IPS-15b (cell line): ENCODE data around the gene FOXN3.

ENCODE experiments used
- H3K27me3 ChIP-seq: one replicate; pipeline ENCODE4 v1.6.1; 2013; ENCODE audit warnings: low read length; ENCODE audit not compliant: control insufficient read depth, insufficient read depth
- H3K36me3 ChIP-seq: one replicate; pipeline ENCODE4 v1.6.1; 2013; ENCODE audit warnings: low read length; ENCODE audit not compliant: control insufficient read depth, insufficient read depth
- H3K4me1 ChIP-seq: one replicate; pipeline ENCODE4 v1.6.1; 2013; ENCODE audit warnings: mild to moderate bottlenecking, low read length; ENCODE audit not compliant: control insufficient read depth, insufficient read depth
- H3K4me3 ChIP-seq: one replicate; pipeline ENCODE4 v1.5.1; 2013; ENCODE audit warnings: low read depth, low read length
- H3K9ac ChIP-seq: one replicate; pipeline ENCODE4 v1.6.1; 2013; ENCODE audit warnings: low read depth, mild to moderate bottlenecking, low read length
- H3K9me3 ChIP-seq: one replicate; pipeline ENCODE4 v1.6.1; 2013; ENCODE audit warnings: mild to moderate bottlenecking, low read length; ENCODE audit not compliant: control insufficient read depth, insufficient read depth

The FOXN3 gene

DNA sequence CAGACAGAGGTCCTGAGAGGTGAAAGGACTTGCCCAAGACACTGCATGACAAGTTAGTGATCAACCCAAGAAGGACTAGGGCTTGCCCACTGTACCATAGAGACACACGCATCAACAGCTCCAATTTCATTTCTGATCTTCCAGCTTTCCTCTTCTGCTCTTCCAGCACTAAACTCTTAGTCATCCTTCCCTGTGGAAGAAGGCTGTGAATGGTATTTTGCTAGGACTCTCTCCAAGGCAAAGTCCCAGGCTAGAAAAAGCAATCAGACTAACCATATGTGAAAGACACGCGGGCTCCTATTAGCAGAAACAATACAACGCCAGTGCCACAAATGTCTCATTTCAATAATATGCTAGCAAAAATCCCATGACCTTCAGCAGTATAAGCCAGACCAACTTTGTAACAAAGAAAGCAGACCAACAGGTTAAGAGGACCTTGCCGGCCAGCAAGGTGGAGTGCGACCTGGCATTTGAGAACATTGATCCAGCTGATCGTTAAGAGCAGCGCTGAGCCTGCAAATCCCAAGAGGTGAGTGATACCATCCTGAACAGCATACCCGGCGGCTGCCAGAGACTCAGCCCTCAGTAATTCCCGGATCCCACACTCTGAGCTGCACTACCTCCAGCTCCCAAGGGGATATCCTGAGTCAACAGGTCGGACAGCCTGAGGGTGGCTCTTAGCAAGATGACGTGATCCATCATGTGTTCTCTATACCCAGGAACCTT, 132.5 kb downstream of the FOXN3 start:
- H3K9ac ChIP-seq: no peak overlapping the region
- no peaks in the 10 kb centered on the region for H3K36me3 ChIP-seq
- no peak overlapping the region for H3K4me3 ChIP-seq

DNA sequence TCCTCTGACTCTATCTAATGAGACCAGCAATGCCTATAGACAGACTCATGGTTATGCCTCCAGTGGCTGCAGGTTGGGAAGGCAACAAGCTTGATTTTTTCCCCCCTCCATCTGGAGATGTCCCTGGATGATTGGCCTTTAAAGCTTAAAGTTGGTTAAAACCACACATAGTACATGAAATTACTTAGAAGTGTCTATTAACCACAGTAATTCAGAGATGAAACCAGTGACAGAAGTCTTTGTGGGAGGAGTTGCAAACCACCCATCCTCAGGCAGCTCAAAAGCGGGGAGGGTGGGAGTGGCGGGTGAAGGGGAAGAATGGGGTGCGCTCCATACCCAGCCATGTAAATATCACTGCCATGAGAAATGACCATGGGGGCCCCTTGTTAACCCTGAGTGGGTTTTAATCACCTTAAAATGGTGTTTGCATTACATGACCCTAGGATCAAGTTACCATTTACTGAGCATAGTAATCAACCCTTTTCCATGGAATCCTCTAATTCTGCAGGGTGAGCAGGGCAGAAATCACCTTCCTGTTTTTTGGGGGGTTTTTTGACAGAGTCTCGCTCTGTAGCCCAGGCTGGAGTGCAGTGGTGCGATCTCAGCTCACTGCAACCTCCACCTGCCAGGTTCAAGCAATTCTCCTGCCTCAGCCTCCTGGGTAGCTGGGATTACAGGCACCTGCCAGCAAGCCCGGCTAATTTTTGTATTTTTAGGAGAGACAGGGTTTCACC, 133.5 kb downstream of the FOXN3 start:
- no peaks in the 10 kb centered on the region for H3K9me3 ChIP-seq
- H3K36me3 ChIP-seq: no peaks in the 10 kb centered on the region
- H3K27me3 ChIP-seq: no peaks in the 10 kb centered on the region
- H3K9ac ChIP-seq: no peak overlapping the region
- no peak overlapping the region for H3K4me3 ChIP-seq
- H3K4me1 ChIP-seq: peaks cover 3% of the 10 kb centered on the region

More for the DNA sequence above, 132.5 kb downstream of the FOXN3 start:
- Histone ChIP-seq H3K9me3 (no peaks in the 10 kb centered on the region), H3K4me1 (peaks cover 3% of the 10 kb centered on the region), H3K27me3 (no peaks in the 10 kb centered on the region)

DNA sequence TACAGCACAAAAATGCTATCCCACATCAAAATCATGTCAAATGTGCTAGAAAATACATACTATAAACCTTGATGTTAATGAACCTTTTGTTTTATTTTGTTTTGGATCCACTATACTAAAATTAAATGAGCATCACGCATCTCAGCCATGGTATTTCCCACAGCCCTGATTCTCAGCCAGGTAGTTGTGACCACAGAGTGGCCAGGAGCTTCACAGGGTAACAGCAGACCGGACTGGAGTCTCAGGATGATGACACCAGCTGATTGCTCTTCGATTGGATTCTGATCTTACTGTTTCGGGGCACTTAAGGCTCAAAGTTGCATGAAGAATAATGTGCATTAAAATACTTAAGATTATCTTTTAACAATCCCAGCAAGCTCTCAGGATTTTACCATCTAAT, 134.8 kb downstream of the FOXN3 start:
- H3K4me1 ChIP-seq: peaks cover 3% of the 10 kb centered on the region
- no peak overlapping the region for H3K4me3 ChIP-seq
- H3K9me3 ChIP-seq: no peaks in the 10 kb centered on the region
- H3K36me3 ChIP-seq: no peaks in the 10 kb centered on the region
- no peak overlapping the region for H3K9ac ChIP-seq
- no peaks in the 10 kb centered on the region for H3K27me3 ChIP-seq

DNA sequence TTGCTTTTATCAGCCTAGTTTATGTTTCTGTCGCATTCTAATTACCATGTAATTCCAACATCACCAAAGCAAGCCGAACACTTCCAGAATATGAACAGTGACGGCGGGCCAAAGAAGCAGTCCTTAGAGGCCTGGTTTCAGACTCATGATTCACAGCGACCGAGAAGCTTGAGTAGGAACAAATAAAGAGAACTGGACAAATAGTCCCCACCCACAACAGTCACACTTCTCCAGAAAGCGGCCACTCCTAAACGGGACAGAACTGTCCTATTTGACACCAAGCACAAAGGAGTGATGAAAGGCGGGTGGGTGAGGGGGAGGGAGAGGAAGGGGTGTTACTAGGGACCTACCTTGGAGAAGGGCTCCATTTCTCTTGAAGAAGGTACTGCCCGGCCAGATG, 136.4 kb downstream of the FOXN3 start:
- H3K4me3 ChIP-seq: no peak overlapping the region
- no peaks in the 10 kb centered on the region for H3K27me3 ChIP-seq
- H3K4me1 ChIP-seq: no peaks in the 10 kb centered on the region
- no peak overlapping the region for H3K9ac ChIP-seq
- no peaks in the 10 kb centered on the region for H3K36me3 ChIP-seq
- no peaks in the 10 kb centered on the region for H3K9me3 ChIP-seq

DNA sequence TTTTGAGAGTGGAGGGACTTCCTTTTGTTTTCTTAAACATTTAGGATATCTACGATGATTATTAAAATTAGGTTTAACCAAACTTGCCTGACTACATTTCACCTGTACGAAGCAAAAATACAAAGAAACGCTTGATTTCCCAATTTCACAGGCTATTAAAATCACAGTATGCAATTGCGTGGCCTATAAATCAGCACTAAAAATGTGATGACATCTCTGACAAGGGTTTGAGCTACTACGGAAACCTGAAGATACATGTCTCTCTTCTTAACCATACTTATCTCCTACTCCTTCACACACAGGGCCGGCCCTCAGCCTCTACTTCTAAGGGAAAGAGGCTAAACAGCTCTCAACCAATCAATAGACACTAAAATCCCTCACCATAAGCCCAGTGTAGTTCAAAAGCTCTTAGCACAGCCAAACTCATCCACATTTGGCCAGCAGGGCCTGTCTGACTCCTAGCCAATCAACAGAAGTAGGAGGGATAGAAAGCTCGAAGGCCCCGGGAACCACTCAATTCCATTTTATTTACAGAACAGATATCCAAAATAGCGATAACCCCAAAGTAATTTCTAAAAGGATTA, 137.3 kb downstream of the FOXN3 start:
- Histone ChIP-seq H3K27me3 (no peaks in the 10 kb centered on the region), H3K4me3 (no peak overlapping the region), H3K36me3 (no peaks in the 10 kb centered on the region), H3K9me3 (no peaks in the 10 kb centered on the region), H3K4me1 (no peaks in the 10 kb centered on the region), H3K9ac (no peak overlapping the region)

DNA sequence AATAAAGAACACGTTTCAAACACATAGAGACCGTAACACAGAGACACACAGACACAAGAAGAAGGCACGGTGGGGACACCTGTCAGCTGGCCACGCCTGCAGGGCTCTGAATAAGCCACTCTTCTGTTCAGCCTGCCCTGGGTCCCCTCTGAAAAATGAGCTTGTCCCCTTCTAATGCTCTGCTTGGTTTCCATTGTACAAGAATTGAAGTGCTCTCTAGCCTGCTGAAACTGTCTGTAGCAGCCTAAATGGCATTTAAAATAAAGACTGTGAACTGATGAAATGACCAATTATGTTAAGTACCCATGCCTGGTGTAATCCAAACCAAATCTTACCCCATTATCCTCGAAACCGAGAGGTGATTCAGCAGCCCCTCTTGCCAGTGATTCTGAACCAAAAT, 139.8 kb downstream of the FOXN3 start:
- Histone ChIP-seq H3K27me3 (no peaks in the 10 kb centered on the region), H3K4me1 (no peaks in the 10 kb centered on the region), H3K36me3 (no peaks in the 10 kb centered on the region), H3K9ac (no peak overlapping the region), H3K9me3 (no peaks in the 10 kb centered on the region), H3K4me3 (no peak overlapping the region)

DNA sequence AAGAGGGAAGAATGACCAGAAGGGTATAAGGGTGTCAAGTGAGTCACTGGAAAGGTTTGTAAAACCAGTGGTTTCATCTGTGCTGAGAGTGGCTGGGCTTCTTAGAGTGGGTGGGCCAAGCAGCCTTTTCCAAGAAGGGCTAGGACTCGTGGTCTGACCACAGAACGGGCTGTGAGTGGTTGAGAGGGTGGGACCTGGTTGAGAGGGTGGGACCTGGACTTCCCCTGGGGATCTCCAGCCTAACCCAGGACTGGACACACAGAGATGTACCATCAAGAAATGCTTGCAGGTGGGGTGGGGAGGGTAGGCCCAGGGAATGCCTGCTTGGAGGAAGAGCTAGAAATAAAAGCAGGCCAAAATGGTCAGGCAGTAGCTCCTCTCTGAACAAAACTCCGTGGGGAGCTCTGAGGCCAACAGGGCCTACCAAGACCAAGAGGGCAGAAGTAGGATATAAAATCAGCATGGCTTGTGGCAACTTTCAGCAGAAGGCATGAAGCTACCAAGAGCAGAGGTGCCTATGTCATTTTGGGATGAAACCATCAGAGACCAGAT, 140.5 kb downstream of the FOXN3 start:
- Histone ChIP-seq H3K9ac (no peak overlapping the region), H3K4me1 (no peaks in the 10 kb centered on the region), H3K27me3 (no peaks in the 10 kb centered on the region), H3K9me3 (no peaks in the 10 kb centered on the region), H3K36me3 (no peaks in the 10 kb centered on the region), H3K4me3 (no peak overlapping the region)

DNA sequence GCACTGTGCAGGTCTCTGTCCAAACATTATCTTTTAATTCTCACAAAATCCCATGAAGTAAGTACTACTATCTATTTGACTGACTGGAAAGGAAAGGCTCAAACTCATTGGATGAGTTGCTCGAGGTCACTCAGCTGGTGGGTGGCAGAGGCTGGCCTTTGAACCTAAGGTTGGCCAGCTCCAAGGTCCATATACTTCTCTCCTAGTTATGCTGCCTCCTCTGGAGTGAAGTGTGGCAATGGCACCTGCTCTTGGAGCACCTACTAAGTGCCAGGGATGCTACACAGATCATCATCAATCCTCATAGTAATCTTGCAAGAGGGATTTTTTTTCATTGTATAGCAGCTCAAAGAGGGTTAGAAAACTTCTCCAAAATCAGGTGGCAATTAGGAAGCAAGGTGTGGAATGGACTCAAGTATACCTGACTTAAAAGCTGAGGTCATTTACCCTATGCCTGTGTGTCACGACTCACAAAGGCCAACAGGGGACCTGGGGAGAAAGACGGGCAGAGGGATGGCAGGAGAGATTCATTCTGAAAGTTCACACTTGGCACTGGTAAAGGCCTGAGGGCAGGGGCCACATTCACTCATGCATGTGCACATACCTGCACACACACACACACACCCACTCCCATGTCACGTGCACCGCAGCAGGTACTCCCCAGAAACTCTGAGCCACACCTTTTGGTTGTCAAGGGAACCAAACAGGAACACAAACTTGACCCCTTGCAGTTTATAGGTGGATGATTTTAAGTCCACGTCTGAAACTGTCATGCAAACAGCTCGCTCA, 146.4 kb downstream of the FOXN3 start:
- Histone ChIP-seq H3K4me3 (no peak overlapping the region), H3K4me1 (peaks cover 11% of the 10 kb centered on the region), H3K36me3 (peaks cover 6% of the 10 kb centered on the region), H3K27me3 (no peaks in the 10 kb centered on the region), H3K9ac (no peak overlapping the region), H3K9me3 (no peaks in the 10 kb centered on the region)

DNA sequence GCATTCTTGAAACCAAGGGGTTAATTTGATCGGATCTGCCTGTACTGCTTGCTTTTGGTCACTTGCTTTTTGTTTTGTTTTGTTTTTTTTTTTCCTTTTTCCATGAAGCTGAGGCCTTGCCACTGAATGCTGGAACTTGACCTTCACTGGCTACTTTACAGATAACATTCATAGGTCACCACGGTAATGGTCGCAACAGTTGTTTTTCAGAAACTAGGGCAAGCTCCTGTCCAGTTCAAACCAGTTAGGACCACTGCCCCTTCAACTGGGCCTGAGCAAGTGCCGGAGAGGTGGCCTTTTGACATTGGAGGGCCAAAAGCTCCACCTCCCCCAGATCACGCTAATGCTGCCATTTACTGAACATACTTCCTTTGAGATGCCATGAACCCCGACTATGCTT, 147.6 kb downstream of the FOXN3 start:
- Histone ChIP-seq H3K4me1 (peaks cover 11% of the 10 kb centered on the region), H3K9me3 (no peaks in the 10 kb centered on the region)

DNA sequence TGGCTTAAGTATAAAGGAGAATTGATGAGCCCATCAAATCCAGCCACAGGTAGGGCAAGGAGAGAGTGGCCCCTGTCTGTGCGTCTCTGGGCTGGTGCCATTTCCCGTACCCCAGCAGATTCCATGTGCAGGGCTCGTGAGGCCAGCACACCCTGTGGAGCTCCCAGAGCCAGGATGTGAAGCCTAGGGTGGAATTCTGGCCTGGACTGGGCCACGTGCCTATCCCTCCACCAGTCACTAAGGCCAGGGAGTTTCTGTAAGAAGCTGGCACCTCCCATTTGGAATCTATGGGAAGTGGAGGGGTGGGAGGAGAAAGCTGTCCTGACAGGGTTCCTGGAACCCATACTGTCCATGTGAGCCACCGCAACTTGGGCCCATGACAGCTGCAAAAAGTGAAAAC, 148.5 kb downstream of the FOXN3 start:
- Histone ChIP-seq H3K9me3 (no peaks in the 10 kb centered on the region), H3K9ac (no peak overlapping the region), H3K4me1 (peaks cover 11% of the 10 kb centered on the region), H3K36me3 (peaks cover 10% of the 10 kb centered on the region), H3K4me3 (no peak overlapping the region), H3K27me3 (no peaks in the 10 kb centered on the region)

More for the DNA sequence above, 147.6 kb downstream of the FOXN3 start:
- Histone ChIP-seq H3K9ac (no peak overlapping the region), H3K36me3 (peaks cover 10% of the 10 kb centered on the region), H3K27me3 (no peaks in the 10 kb centered on the region), H3K4me3 (no peak overlapping the region)

DNA sequence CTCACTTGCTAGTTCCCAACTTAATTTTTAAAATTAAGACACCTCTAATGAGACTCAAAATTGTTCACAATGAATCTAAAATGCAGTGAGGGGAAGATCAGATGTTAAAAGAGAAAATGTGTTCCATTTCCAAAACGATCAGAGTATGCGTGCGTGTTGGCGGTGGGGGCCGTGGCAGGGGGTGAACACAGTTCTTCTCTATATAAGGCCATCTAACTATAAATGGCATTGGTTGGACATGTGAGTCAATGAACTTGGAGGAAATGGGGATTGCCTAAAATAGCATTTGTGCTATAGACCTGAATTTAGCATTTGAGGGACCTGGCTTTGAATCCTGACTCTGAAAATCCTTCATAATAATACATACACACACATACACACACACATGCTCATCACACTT, 149.4 kb downstream of the FOXN3 start:
- peaks cover 11% of the 10 kb centered on the region for H3K4me1 ChIP-seq
- H3K27me3 ChIP-seq: no peaks in the 10 kb centered on the region
- H3K4me3 ChIP-seq: no peak overlapping the region
- peaks cover 10% of the 10 kb centered on the region for H3K36me3 ChIP-seq
- H3K9me3 ChIP-seq: no peaks in the 10 kb centered on the region
- H3K9ac ChIP-seq: no peak overlapping the region
